ENCODE results near the gene XDH.
A peak's percentile ranks its signal among the peaks of the same experiment; 100 is the strongest.

Gene XDH

DNA sequence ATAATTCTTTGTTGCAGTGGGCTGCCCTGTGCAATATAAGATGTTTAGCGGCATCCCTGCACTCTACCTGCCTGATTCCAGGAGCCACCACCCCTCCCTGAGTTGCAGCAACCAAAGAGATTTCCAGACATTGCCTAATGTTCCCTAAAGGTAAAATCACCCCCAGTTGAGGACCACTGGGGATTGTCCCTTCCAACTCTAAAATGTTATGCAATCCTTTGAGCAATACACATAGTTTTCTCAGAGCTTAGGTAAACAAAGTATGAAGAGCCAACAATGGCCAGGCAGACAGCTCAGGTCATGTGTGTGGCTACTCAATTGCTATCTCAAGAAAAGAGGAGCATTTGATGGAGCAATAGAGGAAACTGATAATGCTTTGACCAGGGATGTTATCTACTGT is 87.0 kb downstream of the XDH start:
- no peak for DNase-seq

DNA sequence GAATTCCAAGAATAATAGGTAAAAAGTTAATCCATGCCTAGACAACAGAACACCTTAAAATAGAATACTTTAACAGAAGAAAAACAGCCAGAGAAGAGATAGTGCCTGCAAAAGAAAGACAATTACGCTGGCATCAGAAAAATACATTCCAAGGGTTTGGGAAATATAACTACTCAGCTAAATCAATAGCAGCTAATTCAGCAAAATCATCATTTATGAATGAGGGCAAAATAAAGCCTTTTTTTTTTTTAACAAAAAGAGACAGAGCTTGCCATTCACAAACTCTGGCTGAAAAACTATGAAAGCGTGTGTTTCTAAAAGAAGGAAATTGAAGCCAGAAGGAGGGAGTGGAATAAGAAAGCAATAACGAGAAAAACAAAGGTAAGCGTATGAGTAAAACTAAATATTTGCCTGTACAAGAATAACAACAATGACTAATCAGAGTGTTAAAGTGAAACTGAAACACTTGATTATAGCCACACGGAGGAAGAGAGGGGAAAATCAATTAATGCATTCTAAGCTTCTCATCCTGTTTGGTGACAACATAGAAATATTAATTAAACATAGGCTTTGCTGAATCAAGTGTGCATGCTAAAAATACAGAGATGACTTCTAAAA is 90.4 kb downstream of the XDH start:
- DNase-seq = no peak

DNA sequence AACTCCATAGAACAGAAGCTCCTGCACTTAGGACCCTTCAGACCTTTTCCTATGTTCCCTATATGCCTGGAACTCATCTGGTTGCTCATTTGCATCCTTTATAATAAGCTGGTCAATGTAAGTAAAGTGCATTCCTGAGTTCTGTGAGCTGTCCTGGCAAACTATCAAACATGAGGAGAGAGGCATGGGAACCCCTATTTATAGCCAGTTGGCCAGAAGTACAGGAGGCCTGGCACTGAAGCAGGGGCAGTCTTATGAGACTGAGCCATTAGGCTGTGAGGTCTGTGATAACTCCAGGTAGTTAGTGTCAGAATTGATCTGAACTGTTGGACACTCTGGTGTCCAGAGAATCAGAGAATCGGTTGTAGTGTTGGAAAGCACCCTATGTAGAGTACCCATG is 92.2 kb downstream of the XDH start:
- peak; percentile 69 for DNase-seq

DNA sequence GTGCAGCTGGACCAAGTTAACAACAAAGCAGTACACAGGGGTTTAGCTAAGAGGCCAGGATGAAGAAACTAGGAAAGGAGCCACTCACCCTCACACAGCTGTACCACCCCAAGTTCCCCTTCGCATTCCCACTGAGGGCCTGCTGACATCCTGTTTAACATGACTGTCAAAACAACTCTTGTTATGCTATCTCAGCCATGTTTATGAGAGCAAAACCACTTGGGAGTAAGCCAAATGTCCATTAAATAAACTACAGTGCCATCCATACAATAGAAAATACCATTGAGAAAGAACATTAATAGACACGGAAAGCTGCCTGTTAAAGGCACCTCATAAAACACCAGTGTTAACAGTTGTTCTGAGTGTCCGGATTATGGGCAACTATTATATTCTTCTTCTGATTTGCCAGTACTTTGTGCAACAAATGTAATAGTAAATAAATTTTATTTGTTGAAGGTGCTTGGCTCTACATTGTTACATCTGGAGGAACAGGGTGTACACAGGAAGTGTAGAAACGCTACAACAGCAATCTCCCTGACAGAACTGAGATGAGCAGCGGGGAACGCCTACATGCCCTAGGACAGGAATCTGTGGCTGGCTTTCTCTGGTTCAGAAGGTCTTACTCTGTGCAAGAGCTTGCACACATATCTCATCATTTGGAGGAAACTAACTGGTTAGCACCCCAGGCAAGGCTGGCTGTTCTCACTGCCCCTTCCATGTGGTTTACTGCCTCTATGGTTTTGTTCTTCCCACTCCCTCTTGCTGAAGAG is 95.0 kb downstream of the XDH start:
- DNase-seq = peak; percentile 57

DNA sequence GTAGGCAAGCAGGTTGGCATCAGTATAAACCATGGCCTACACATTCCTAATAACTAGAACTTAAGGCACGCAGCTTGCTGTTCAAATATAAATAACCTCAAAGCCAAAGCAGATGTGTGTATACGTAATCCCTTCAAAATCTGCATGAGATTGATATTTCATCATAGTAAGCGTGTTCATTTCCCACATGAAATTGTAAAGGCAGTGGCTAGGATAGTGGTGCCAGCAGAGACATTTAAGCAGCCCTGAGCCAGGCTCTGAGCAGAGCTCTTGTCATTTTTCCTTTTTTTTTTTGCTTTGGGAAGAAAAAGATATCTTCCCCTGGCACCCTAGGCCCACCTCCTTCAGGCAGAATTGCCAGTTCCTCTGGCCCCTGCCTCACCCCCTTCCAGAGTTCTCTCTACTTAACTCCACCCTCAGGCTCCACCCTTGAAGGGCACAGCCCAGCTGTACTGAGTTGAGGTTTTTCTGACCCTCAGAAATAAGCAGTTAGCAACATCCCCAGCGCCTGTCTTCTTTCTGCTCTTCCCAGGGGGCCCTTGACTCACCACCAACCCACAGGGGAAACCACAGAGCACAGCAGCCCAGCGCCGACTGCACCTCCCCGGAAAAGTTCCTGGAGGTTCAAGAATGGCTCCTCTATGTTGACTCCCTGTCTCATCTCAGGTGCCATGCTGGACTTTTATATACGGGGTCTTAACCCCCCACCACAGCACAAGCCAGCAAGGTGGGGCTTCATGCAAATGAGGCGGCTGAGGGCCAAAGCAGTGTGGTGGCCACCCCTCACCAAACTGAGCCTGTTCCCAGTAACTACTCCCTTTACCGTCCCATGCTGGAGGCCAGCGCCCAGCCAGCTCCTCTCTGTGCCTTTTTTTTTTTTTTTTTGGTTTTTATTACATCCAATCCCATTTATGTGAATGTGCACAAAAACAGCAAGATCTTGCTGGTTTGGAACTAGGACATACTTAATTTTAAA is 95.9 kb downstream of the XDH start:
- DNase-seq = peak; percentile 89

DNA sequence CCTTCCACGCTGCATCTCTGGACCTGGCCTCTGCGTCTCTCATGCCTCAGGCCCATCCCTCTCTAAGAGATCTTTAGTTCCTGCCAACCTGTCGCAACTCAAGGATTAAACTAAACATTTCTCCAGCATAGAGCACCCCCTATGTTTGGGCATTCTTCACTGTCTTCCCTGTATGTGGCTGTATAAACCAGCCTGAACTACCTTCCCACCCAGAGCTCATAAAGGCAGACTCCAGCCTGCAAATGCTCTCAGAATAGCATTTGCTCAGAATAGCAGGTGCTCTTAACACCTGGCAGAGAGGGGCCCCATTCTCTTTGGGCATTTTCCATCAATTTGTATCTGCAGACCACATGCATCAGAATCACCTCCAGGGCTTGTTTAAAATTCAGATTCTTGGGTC is 97.1 kb downstream of the XDH start:
- DNase-seq = no peak

GRCh38 chr2:31314761-31315160 is 99.8 kb downstream of the XDH start:
- DNase-seq = peak; percentile 72

DNA sequence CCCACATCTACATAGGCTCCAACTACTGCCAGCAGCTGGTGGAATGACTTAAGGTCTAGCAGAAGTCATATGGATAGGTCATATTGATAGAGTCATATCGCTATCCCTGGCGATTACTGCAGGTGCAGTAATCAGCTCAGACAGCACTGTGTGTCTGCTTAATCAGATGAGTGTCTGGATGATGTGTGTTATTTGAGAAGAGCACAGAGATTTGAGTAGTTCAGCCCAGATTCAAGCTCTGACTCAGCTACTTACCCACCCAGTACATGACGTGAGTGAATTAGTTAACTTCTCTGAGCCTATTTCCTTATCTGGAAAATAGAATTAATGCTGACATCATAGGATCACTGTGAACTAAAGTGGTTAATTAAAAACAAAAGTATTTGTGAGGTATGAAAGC is 101.6 kb downstream of the XDH start:
- peak; percentile 77 for DNase-seq

DNA sequence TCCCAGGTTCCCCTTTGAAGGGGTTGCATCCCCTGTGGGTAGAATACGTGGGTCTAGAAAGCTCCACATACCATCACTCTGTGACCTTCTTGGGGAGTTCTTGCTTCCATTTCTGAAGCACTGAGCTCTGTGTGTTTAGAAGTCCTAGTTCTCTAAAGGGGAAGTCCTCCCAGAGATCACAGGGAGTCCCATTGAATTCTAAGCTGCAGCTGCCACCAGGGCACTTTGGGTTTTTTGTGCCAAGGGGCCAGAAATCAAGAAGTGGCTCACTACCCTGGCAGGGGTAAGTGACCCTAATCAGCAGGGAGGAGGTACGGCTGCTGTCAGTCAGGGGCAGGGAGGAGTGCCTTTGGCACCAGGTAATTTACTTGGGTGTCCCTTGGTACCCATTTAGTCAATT is 109.7 kb downstream of the XDH start:
- DNase-seq = no peak

- DNase-seq = no peak
Observed at GRCh38 chr2:31302940-31303563, 111.5 kb downstream of the XDH start.

- DNase-seq = no peak
Observed at GRCh38 chr2:31300309-31300708, 114.2 kb downstream of the XDH start.

GRCh38 chr2:31299547-31299946 is 115.0 kb downstream of the XDH start:
- DNase-seq = no peak

- peak; percentile 76 for DNase-seq
Observed at GRCh38 chr2:31297751-31298150, 116.8 kb downstream of the XDH start.

GRCh38 chr2:31296641-31297287 is 117.8 kb downstream of the XDH start:
- peak; percentile 63 for DNase-seq

DNA sequence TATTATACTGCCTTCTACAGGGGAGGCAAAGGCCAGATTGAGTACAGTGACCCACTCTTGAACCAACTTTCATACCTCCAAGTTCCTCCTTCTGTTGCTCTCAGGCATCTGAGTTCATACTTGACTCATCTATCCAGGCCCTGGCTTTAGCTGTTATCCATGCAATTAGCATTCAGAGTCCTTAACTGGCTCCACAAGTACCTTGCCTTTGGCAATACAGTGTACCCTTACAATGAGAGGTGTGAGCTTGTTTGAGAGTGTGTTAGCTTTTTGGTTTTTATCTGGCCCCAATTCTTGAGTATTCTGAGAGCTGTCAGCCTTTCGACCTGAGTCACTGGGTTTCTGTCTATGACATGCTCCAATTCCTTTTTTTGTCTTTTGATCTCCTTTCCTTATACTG is 120.3 kb downstream of the XDH start:
- no peak for DNase-seq

GRCh38 chr2:31287654-31288053 is 126.9 kb downstream of the XDH start:
- DNase-seq = peak; percentile 81

- peak; percentile 81 for DNase-seq
Observed at GRCh38 chr2:31286961-31287550, 127.5 kb downstream of the XDH start.

GRCh38 chr2:31286230-31286629 is 128.3 kb downstream of the XDH start:
- DNase-seq = no peak
